ENCODE data around the gene PCCA. TPM values are rescaled to one million over a fixed set of nuclear protein-coding genes. Genes with fewer than 3 reads are reported as not detected.

The PCCA gene
- total and polyA plus RNA-seq, 2 donors (not counting 1 experiment from before 2014, with no cell fraction given) = 4.8 to 17.4 TPM

DNA sequence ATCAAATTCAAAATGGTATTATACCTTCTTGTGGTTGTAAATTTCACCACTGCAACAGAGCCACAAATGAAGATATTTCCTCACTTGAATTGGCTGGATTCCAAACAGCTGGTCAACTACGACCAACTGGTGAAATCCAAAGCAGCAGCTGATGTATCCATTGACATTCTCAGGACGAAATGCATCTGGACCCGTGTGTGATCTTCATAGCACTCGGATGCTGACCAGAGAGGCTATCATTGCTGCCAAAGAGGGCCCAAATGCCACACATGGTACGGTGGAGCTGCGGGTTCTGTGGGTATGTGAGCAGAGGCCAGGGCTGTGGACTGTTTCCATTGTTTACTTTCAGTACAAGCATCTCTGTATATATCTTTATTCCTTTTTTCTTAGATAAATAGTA, 25.6 kb upstream of the PCCA start:
- DNase-seq = no peak
- ATAC-seq (ENCODE audit: low read depth) = no peak
- intact Hi-C loops (cut with micrococcal nuclease) = no loop called here
- Histone ChIP-seq H3K4me3 (ENCODE audit: control extremely low read depth in 1 of 5, extremely low read depth in 1 of 5, insufficient read depth in 1 of 5, low read depth in 2 of 5, low read length in 4 of 5) (no peak overlapping the region), H3K27ac (ENCODE audit: low read length in 2 of 2) (no peak overlapping the region), H3K79me2 (ENCODE audit: control insufficient read depth, insufficient read depth, low read length) (no peaks in the 10 kb centered on the region), H3K9me3 (ENCODE audit: control extremely low read depth in 1 of 3, control insufficient read depth in 2 of 3, insufficient read depth in 1 of 3, low read length in 2 of 3) (peaks cover 0 to 5% (median 3%) of the 10 kb centered on the region in 3 donors), H4K20me1 (ENCODE audit: control insufficient read depth, insufficient read depth, low read length, poor library complexity, severe bottlenecking) (no peaks in the 10 kb centered on the region), H2AFZ (ENCODE audit: insufficient read depth, low read depth, low read length, poor library complexity, severe bottlenecking) (no peak overlapping the region), H3K36me3 (replicated peaks in 1 of 2; ENCODE audit: control extremely low read depth in 1 of 2, control insufficient read depth in 1 of 2, extremely low read depth in 1 of 2, insufficient read depth in 2 of 2, low read length in 1 of 2) (no peaks in the 10 kb centered on the region), H3K4me1 (ENCODE audit: control insufficient read depth in 2 of 2, insufficient read depth in 2 of 2, low read length in 2 of 2) (no peaks in the 10 kb centered on the region), H3K4me2 (replicated peaks; ENCODE audit: low read depth, low read length, poor library complexity, severe bottlenecking) (no peak overlapping the region), H3K9ac (ENCODE audit: low read length) (no peak overlapping the region), H3K27me3 (replicated peaks in 1 of 4; ENCODE audit: control extremely low read depth in 1 of 4, control insufficient read depth in 3 of 4, insufficient read depth in 4 of 4, low read length in 3 of 4) (peaks cover 0 to 7% (median 7%) of the 10 kb centered on the region in 4 experiments)
- no peak for TF ChIP-seq CTCF (IDR thresholded peaks at IDR 0.05)
- no peaks in the 10 kb centered on the region for H3K9me3 Mint-ChIP-seq (ENCODE audit: insufficient read depth)
- no peak overlapping the region for H3K4me3 Mint-ChIP-seq
- CTCF ChIA-PET = no interaction called here
- peaks cover 26% of the 10 kb centered on the region for H3K27me3 Mint-ChIP-seq
- H3K4me1 Mint-ChIP-seq = no peaks in the 10 kb centered on the region
- 81% methylated on average over 4 of the region's 6 CpGs for WGBS (ENCODE audit: insufficient coverage)
- POLR2A ChIA-PET = no interaction called here
- no peak overlapping the region for H3K27ac Mint-ChIP-seq

DNA sequence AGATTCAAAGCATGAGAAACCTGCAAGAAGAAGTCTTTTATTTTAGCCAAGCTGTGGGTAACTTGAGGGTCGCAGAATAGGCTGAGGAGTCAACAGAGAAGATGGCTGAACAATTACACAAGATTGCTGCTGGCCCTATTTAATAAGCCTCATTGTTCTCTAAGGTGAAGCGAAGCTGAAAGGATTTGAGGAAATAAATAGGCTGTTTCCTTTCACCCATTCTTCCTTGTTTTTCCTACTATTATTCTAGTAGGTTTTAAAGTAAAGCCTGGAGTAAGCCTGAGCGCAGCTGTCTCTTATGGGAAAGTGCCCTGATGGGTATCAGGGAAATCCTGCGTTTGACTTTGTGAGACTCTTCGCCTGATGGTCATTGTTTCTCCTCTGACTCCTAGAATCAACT, 25.0 kb upstream of the PCCA start:
- peaks cover 26% of the 10 kb centered on the region for H3K27me3 Mint-ChIP-seq
- POLR2A ChIA-PET = no interaction called here
- H3K79me2 ChIP-seq (ENCODE audit: control insufficient read depth, insufficient read depth, low read length) = no peaks in the 10 kb centered on the region

More for the DNA sequence above, 25.0 kb upstream of the PCCA start:
- intact Hi-C loops (cut with micrococcal nuclease) = no loop called here
- Histone ChIP-seq H3K4me3 (ENCODE audit: control extremely low read depth in 1 of 5, extremely low read depth in 1 of 5, insufficient read depth in 1 of 5, low read depth in 2 of 5, low read length in 4 of 5) (no peak overlapping the region), H3K36me3 (replicated peaks in 1 of 2; ENCODE audit: control extremely low read depth in 1 of 2, control insufficient read depth in 1 of 2, extremely low read depth in 1 of 2, insufficient read depth in 2 of 2, low read length in 1 of 2) (no peaks in the 10 kb centered on the region), H4K20me1 (ENCODE audit: control insufficient read depth, insufficient read depth, low read length, poor library complexity, severe bottlenecking) (no peaks in the 10 kb centered on the region), H3K9ac (ENCODE audit: low read length) (no peak overlapping the region), H3K27ac (ENCODE audit: low read length in 2 of 2) (no peak overlapping the region), H3K4me2 (replicated peaks; ENCODE audit: low read depth, low read length, poor library complexity, severe bottlenecking) (no peak overlapping the region), H3K4me1 (ENCODE audit: control insufficient read depth in 2 of 2, insufficient read depth in 2 of 2, low read length in 2 of 2) (no peaks in the 10 kb centered on the region), H2AFZ (ENCODE audit: insufficient read depth, low read depth, low read length, poor library complexity, severe bottlenecking) (no peak overlapping the region), H3K9me3 (ENCODE audit: control extremely low read depth in 1 of 3, control insufficient read depth in 2 of 3, insufficient read depth in 1 of 3, low read length in 2 of 3) (peaks cover 0 to 5% (median 3%) of the 10 kb centered on the region in 3 donors), H3K27me3 (replicated peaks in 1 of 4; ENCODE audit: control extremely low read depth in 1 of 4, control insufficient read depth in 3 of 4, insufficient read depth in 4 of 4, low read length in 3 of 4) (peaks cover 0 to 7% (median 7%) of the 10 kb centered on the region in 4 experiments)
- DNase-seq (no peak), ATAC-seq (ENCODE audit: low read depth) (no peak)
- Mint-ChIP-seq H3K4me3 (no peak overlapping the region), H3K27ac (no peak overlapping the region), H3K4me1 (no peaks in the 10 kb centered on the region), H3K9me3 (ENCODE audit: insufficient read depth) (no peaks in the 10 kb centered on the region)
- WGBS (ENCODE audit: insufficient coverage) = 82% methylated on average over 3 of the region's 5 CpGs
- CTCF ChIA-PET = no interaction called here
- TF ChIP-seq EZH2 (IDR thresholded peaks at IDR 0.05; ENCODE audit: borderline replicate concordance, insufficient read depth, low read depth, low read length, poor library complexity, severe bottlenecking) (no peak), CTCF (IDR thresholded peaks at IDR 0.05) (no peak)
